ENCODE results near the gene HS3ST6. TPM values are rescaled to one million over a fixed set of nuclear protein-coding genes. Genes with fewer than 3 reads are reported as not detected.

Gene HS3ST6
- total and polyA plus RNA-seq, 2 of the 13 experiments (the other 11 are each of a cell fraction or from before 2014, with no cell fraction given): not detected

GRCh38 chr16:1940273-1941161 is 22.3 kb upstream of the HS3ST6 start (continued):
- TF ChIP-seq CCDC6 (CRISPR knock-in tag; IDR thresholded peaks at IDR 0.05): peak; percentile 80; the same call in 1 of the 2 replicates
- peak; percentile 65 for TF ChIP-seq FOXO1 (CRISPR knock-in tag; IDR thresholded peaks at IDR 0.05)
- peak; percentile 73; the same call in 1 of the 2 replicates for TF ChIP-seq POGZ (CRISPR knock-in tag; IDR thresholded peaks at IDR 0.05)
- TF ChIP-seq, protein P1, sequence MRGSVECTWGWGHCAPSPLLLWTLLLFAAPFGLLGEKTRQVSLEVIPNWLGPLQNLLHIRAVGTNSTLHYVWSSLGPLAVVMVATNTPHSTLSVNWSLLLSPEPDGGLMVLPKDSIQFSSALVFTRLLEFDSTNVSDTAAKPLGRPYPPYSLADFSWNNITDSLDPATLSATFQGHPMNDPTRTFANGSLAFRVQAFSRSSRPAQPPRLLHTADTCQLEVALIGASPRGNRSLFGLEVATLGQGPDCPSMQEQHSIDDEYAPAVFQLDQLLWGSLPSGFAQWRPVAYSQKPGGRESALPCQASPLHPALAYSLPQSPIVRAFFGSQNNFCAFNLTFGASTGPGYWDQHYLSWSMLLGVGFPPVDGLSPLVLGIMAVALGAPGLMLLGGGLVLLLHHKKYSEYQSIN (CRISPR knock-in tag; IDR thresholded peaks at IDR 0.05; ENCODE audit: borderline replicate concordance): no peak
- TF ChIP-seq, protein P2, sequence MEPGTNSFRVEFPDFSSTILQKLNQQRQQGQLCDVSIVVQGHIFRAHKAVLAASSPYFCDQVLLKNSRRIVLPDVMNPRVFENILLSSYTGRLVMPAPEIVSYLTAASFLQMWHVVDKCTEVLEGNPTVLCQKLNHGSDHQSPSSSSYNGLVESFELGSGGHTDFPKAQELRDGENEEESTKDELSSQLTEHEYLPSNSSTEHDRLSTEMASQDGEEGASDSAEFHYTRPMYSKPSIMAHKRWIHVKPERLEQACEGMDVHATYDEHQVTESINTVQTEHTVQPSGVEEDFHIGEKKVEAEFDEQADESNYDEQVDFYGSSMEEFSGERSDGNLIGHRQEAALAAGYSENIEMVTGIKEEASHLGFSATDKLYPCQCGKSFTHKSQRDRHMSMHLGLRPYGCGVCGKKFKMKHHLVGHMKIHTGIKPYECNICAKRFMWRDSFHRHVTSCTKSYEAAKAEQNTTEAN (CRISPR knock-in tag; conservative IDR thresholded peaks at IDR 0.05): peak; percentile 92
- no peak for TF ChIP-seq GPBP1L1 (CRISPR knock-in tag; IDR thresholded peaks at IDR 0.05)
- peak; percentile 80 for TF ChIP-seq TSC22D2 (CRISPR knock-in tag; IDR thresholded peaks at IDR 0.05; ENCODE audit: borderline replicate concordance)
- TF ChIP-seq JUN (CRISPR knock-in tag; IDR thresholded peaks at IDR 0.05): 0 out of 2 replicates have a peak, but pooled peaks have one; percentile 13
- TF ChIP-seq, protein P3, sequence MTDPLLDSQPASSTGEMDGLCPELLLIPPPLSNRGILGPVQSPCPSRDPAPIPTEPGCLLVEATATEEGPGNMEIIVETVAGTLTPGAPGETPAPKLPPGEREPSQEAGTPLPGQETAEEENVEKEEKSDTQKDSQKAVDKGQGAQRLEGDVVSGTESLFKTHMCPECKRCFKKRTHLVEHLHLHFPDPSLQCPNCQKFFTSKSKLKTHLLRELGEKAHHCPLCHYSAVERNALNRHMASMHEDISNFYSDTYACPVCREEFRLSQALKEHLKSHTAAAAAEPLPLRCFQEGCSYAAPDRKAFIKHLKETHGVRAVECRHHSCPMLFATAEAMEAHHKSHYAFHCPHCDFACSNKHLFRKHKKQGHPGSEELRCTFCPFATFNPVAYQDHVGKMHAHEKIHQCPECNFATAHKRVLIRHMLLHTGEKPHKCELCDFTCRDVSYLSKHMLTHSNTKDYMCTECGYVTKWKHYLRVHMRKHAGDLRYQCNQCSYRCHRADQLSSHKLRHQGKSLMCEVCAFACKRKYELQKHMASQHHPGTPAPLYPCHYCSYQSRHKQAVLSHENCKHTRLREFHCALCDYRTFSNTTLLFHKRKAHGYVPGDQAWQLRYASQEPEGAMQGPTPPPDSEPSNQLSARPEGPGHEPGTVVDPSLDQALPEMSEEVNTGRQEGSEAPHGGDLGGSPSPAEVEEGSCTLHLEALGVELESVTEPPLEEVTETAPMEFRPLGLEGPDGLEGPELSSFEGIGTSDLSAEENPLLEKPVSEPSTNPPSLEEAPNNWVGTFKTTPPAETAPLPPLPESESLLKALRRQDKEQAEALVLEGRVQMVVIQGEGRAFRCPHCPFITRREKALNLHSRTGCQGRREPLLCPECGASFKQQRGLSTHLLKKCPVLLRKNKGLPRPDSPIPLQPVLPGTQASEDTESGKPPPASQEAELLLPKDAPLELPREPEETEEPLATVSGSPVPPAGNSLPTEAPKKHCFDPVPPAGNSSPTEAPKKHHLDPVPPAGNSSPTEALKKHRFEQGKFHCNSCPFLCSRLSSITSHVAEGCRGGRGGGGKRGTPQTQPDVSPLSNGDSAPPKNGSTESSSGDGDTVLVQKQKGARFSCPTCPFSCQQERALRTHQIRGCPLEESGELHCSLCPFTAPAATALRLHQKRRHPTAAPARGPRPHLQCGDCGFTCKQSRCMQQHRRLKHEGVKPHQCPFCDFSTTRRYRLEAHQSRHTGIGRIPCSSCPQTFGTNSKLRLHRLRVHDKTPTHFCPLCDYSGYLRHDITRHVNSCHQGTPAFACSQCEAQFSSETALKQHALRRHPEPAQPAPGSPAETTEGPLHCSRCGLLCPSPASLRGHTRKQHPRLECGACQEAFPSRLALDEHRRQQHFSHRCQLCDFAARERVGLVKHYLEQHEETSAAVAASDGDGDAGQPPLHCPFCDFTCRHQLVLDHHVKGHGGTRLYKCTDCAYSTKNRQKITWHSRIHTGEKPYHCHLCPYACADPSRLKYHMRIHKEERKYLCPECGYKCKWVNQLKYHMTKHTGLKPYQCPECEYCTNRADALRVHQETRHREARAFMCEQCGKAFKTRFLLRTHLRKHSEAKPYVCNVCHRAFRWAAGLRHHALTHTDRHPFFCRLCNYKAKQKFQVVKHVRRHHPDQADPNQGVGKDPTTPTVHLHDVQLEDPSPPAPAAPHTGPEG (CRISPR knock-in tag; IDR thresholded peaks at IDR 0.05): 0 out of 2 replicates have a peak, but pooled peaks have one; percentile 17
- TF ChIP-seq EEA1 (CRISPR knock-in tag; IDR thresholded peaks at IDR 0.05; ENCODE audit: borderline replicate concordance): no peak
- TF ChIP-seq KLF12 (CRISPR knock-in tag; IDR thresholded peaks at IDR 0.05; ENCODE audit: borderline replicate concordance): no peak
- peak; percentile 70 for TF ChIP-seq ZNF503 (CRISPR knock-in tag; IDR thresholded peaks at IDR 0.05)
- TF ChIP-seq, protein P4, sequence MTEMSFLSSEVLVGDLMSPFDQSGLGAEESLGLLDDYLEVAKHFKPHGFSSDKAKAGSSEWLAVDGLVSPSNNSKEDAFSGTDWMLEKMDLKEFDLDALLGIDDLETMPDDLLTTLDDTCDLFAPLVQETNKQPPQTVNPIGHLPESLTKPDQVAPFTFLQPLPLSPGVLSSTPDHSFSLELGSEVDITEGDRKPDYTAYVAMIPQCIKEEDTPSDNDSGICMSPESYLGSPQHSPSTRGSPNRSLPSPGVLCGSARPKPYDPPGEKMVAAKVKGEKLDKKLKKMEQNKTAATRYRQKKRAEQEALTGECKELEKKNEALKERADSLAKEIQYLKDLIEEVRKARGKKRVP (CRISPR knock-in tag; IDR thresholded peaks at IDR 0.05): peak in 1 of 2 experiments; percentile 58; a peak in 1 of 4 replicates
- no peak for TF ChIP-seq PHF5A (CRISPR knock-in tag; IDR thresholded peaks at IDR 0.05; ENCODE audit: low read depth, unreplicated experiment)
